Endothelial cell of umbilical vein (primary cell): ENCODE results near the gene ERBB4. TPM values are rescaled to one million over a fixed set of nuclear protein-coding genes. Genes with fewer than 3 reads are reported as not detected.

ENCODE experiments used
- BruUV-seq: library from RNA; stranded (reverse); fragments of 400-500 nt; replicated peaks from 2 replicates; lab custom pipeline; 2021; lab: Mats Ljungman, UMichigan
- CTCF ChIA-PET: fragments of 300-600, 350-600 bp; sonication (Branson Sonifier 250); formaldehyde crosslinking; loops from one replicate; lab custom pipeline; 2021; ENCODE audit warnings: antibody characterized with exemption, inconsistent platforms; lab: Charles Lee
- POLR2A ChIA-PET: fragments of 300-600, 350-600 bp; sonication (Branson Sonifier 250); formaldehyde crosslinking; loops from one replicate; lab custom pipeline; 2021; ENCODE audit warnings: antibody characterized with exemption, inconsistent platforms; lab: Charles Lee
- DNase-seq: peaks from one replicate; pipeline ENCODE4 v3.0.0-alpha.2; 2011; ENCODE audit warnings: low read depth, low spot score
- FAIRE-seq: peaks from 2 replicates; lab custom pipeline; 2011; peaks lifted over from hg19 to GRCh38; lab: Jason Lieb, UNC
- H2AFZ ChIP-seq: 2 replicates; pipeline ENCODE4 v1.6.0; 2012; ENCODE audit warnings: low read depth, low read length, control low read depth, inconsistent platforms
- H3K27ac ChIP-seq: 2 replicates; pipeline ENCODE4 v1.5.1; 2011; ENCODE audit warnings: low read depth, mild to moderate bottlenecking, control low read depth, low read length, moderate library complexity; ENCODE audit not compliant: insufficient read depth
- H3K27me3 ChIP-seq, 2 experiments: 2 replicates each; pipeline versions ENCODE4 v1.6.0 to v1.6.1; 2011; ENCODE audit warnings: low read length in 2 of 2, mixed read lengths in 1 of 2; ENCODE audit not compliant: control insufficient read depth in 2 of 2, insufficient read depth in 2 of 2
- H3K36me3 ChIP-seq, 2 experiments: 2 replicates in 1 of 2; 3 replicates in 1 of 2; pipeline ENCODE4 v1.5.1; 2011; ENCODE audit warnings: low read length in 2 of 2, mild to moderate bottlenecking in 1 of 2, moderate library complexity in 1 of 2; ENCODE audit not compliant: control insufficient read depth in 2 of 2, insufficient read depth in 2 of 2; ENCODE audit errors: extremely low read depth in 1 of 2
- H3K4me1 ChIP-seq: 3 replicates; pipeline ENCODE4 v1.5.1; 2011; ENCODE audit warnings: mild to moderate bottlenecking, low read length; ENCODE audit not compliant: control insufficient read depth, insufficient read depth; ENCODE audit errors: extremely low read depth
- H3K4me2 ChIP-seq: 2 replicates; pipeline ENCODE4 v1.6.1; 2011; ENCODE audit warnings: low read length, control low read depth, mixed read lengths; ENCODE audit not compliant: insufficient read depth
- H3K4me3 ChIP-seq, 3 experiments: fragments of 200-600 bp in 1 of 3; sonication (generic), shearing (Covaris generic) in 1 of 3; replicated peaks in 1 of 3; 2 replicates each; pipeline ENCODE4 v1.5.1; 2011 to 2016; ENCODE audit warnings: control low read depth in 3 of 3, low read length in 3 of 3, mild to moderate bottlenecking in 2 of 3, inconsistent platforms in 1 of 3, low read depth in 1 of 3, moderate library complexity in 1 of 3; ENCODE audit not compliant: insufficient read depth in 1 of 3
- H3K79me2 ChIP-seq: 2 replicates; pipeline ENCODE4 v1.6.0; 2012; ENCODE audit warnings: low read length, inconsistent platforms; ENCODE audit not compliant: control insufficient read depth, insufficient read depth
- H3K9ac ChIP-seq: replicated peaks from 2 replicates; pipeline ENCODE3; 2011; ENCODE audit warnings: low read length, control low read depth; ENCODE audit not compliant: insufficient read depth; ENCODE audit errors: extremely low read depth
- H3K9me1 ChIP-seq: replicated peaks from 3 replicates; pipeline ENCODE4 v1.6.0; 2011; ENCODE audit warnings: mild to moderate bottlenecking, low read length; ENCODE audit not compliant: control insufficient read depth, insufficient read depth; ENCODE audit errors: extremely low read depth
- H3K9me3 ChIP-seq: replicated peaks from 2 replicates; pipeline ENCODE4 v1.5.1; 2012; ENCODE audit warnings: low read length, inconsistent platforms; ENCODE audit not compliant: control insufficient read depth, insufficient read depth
- H4K20me1 ChIP-seq: replicated peaks from 2 replicates; pipeline ENCODE3; 2011; ENCODE audit warnings: mild to moderate bottlenecking, low read length; ENCODE audit not compliant: control insufficient read depth, insufficient read depth; ENCODE audit errors: extremely low read depth
- FOS ChIP-seq: IDR thresholded peaks from 2 replicates; pipeline ENCODE4 v1.6.1; 2011; ENCODE audit warnings: mild to moderate bottlenecking, low read length, moderate library complexity, borderline replicate concordance; ENCODE audit not compliant: insufficient read depth
- GATA2 ChIP-seq: IDR thresholded peaks from 2 replicates; pipeline ENCODE4 v1.7.0; 2011; ENCODE audit warnings: low read depth, mild to moderate bottlenecking, moderate library complexity, mixed read lengths, low read length; ENCODE audit not compliant: insufficient read length, insufficient read depth
- JUN ChIP-seq: IDR thresholded peaks from 2 replicates; pipeline ENCODE4 v1.6.1; 2011; ENCODE audit warnings: borderline replicate concordance, low read depth; ENCODE audit not compliant: insufficient read length, insufficient read depth
- MYC ChIP-seq: IDR thresholded peaks from one replicate; pipeline ENCODE4 v1.6.1; 2011; ENCODE audit warnings: mild to moderate bottlenecking, low read depth, low read length
- POLR2AphosphoS5 ChIP-seq: IDR thresholded peaks from 2 replicates; pipeline ENCODE4 v1.6.1; 2012; ENCODE audit warnings: low read depth, mild to moderate bottlenecking, control low read depth, low read length, moderate library complexity; ENCODE audit not compliant: insufficient read depth
- dilution Hi-C: fragments of 300-500 bp; cut with MboI; formaldehyde crosslinking; loops from one replicate; pipeline ENCODE4 v1.15.0; 2019; ENCODE audit warnings: low sequenced_read_pairs; ENCODE audit not compliant: extremely low pct_ligation_motif_present
- intact Hi-C: fragments of 100-400 bp; cut with micrococcal nuclease; formaldehyde crosslinking; loops from one replicate; pipeline ENCODE4 v1.10.0; 2022
- polyA plus RNA-seq, 4 experiments: library from polyadenylated mRNA; depleted of rRNA in 3 of 4; stranded (reverse) in 3 of 4; unstranded in 1 of 4; fragments of >200 nt; gene quantifications; 2 replicates each; pipeline versions ENCODE4 v1.2.1 to v1.2.3, GENCODE V29; 2011 to 2012; ENCODE audit warnings: missing spikeins in 1 of 4
- total RNA-seq: library from RNA; stranded (reverse); gene quantifications from 2 replicates; pipeline ENCODE4 v1.2.3, GENCODE V29; 2021
- TF ChIP-seq, protein P1 (sequence below), 2 donors: IDR thresholded peaks; 1 replicate in 1 of 2; 2 replicates in 1 of 2; pipeline ENCODE4 v1.5.1; 2011; ENCODE audit warnings: low read length in 2 of 2, mild to moderate bottlenecking in 2 of 2, moderate library complexity in 2 of 2, control low read depth in 1 of 2, inconsistent platforms in 1 of 2, low read depth in 1 of 2; ENCODE audit not compliant: insufficient read depth in 1 of 2; ENCODE audit errors: extremely low read depth in 1 of 2
- TF ChIP-seq, protein P2 (sequence below): IDR thresholded peaks from 2 replicates; pipeline ENCODE4 v1.6.1; 2011; ENCODE audit not compliant: insufficient read depth, insufficient read length

The ERBB4 gene
- total and polyA plus RNA-seq, 2 donors (not counting 3 experiments of a cell fraction or from before 2014, with no cell fraction given): 0.01 to 0.27 TPM

DNA sequence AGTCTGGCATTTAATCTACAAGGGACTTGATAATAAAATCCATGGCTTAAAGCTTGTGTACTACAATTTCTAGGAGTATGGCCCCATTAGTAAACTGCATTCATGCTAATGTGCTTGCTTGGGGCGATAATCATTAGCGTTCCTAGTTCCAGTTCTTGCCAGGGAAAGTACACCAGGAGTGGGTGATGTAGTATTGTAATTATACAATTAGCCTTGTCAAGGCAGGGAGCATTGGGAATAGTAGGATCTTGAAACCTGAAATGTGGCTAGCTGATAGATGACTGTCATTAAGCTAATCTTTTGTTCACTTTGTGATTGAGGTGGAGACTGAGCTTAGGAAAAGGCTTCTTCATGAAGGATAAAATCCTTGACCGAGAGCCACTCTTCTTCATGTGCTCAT lies 993.0 kb downstream of the ERBB4 start:
- CTCF ChIA-PET: no interaction called here
- BruUV-seq: no TSS peak
- no peak for DNase-seq

More for the DNA sequence above, 993.0 kb downstream of the ERBB4 start:
- H3K4me1 ChIP-seq: no peaks in the 10 kb centered on the region
- no peaks in the 10 kb centered on the region for H4K20me1 ChIP-seq
- H3K4me2 ChIP-seq: no peak overlapping the region
- H3K9ac ChIP-seq: no peak overlapping the region
- no peaks in the 10 kb centered on the region for H3K27me3 ChIP-seq
- intact Hi-C loops (no loop called here), dilution Hi-C loops (no loop called here)
- no peak overlapping the region for H3K4me3 ChIP-seq
- H2AFZ ChIP-seq: no peak overlapping the region
- TF ChIP-seq FOS (no peak), GATA2 (no peak), JUN (no peak), POLR2AphosphoS5 (no peak), MYC (no peak)
- TF ChIP-seq, protein P1, sequence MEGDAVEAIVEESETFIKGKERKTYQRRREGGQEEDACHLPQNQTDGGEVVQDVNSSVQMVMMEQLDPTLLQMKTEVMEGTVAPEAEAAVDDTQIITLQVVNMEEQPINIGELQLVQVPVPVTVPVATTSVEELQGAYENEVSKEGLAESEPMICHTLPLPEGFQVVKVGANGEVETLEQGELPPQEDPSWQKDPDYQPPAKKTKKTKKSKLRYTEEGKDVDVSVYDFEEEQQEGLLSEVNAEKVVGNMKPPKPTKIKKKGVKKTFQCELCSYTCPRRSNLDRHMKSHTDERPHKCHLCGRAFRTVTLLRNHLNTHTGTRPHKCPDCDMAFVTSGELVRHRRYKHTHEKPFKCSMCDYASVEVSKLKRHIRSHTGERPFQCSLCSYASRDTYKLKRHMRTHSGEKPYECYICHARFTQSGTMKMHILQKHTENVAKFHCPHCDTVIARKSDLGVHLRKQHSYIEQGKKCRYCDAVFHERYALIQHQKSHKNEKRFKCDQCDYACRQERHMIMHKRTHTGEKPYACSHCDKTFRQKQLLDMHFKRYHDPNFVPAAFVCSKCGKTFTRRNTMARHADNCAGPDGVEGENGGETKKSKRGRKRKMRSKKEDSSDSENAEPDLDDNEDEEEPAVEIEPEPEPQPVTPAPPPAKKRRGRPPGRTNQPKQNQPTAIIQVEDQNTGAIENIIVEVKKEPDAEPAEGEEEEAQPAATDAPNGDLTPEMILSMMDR (IDR thresholded peaks at IDR 0.05; ENCODE audit: extremely low read depth in 1 of 2, insufficient read depth in 1 of 2, low read depth in 1 of 2, low read length in 2 of 2): no peak
- TF ChIP-seq, protein P2, sequence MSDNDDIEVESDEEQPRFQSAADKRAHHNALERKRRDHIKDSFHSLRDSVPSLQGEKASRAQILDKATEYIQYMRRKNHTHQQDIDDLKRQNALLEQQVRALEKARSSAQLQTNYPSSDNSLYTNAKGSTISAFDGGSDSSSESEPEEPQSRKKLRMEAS: no peak
- no peaks in the 10 kb centered on the region for H3K9me1 ChIP-seq
- H3K27ac ChIP-seq: no peak overlapping the region
- no peak for FAIRE-seq
- H3K9me3 ChIP-seq: no peaks in the 10 kb centered on the region
- H3K79me2 ChIP-seq: no peaks in the 10 kb centered on the region
- POLR2A ChIA-PET: no interaction called here
- H3K36me3 ChIP-seq: no peaks in the 10 kb centered on the region
